NCI-H146 treated with DMSO at 0.1 percent for 48 hours (cell line): ENCODE measurements around the gene ACADSB.
A peak's percentile ranks its signal among the peaks of the same experiment; 100 is the strongest.

Source experiments
- DNase-seq: peaks from one replicate; lab custom pipeline; 2025; ENCODE audit not compliant: unreplicated experiment; lab: John Stamatoyannopoulos, UW

The ACADSB gene

DNA sequence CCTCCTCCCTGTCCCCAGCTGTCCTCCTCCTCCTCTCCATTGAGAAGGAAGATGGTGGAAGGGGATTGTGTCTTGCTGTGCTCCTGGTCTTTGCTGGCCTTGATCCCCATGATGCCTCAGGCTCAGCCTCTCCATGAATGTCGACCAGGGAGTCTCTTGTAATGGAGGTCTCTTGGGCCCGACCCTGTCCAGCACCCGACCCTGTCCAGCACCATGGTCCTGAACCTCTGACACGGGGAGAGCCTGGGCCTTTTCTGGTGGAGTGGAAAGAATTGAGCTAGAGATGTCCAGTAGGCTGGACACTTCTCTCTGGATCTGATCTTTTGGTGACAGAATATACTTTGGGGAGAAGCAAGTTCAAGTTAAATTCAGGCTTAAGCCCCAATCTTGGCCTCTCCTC lies 84.7 kb downstream of the ACADSB start:
- no peak for DNase-seq

DNA sequence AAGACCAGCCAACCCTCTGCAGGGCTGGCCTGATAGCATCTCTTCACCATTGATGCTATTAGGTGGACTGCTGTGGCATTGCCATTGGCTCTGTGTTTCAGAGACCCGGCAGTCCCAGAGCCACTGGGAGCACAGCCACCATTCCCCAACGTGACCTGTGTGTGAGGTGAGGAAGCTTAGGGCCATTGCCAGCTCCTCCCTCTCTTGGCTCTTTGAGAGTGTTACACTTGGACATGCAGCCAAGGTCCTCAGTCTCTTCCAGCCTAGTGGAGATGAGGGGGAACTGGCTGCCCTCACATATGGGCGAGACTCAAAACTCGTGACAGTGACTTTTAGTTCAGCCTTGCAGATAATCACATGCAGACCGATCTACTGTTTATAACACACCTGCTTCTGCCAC lies 87.6 kb downstream of the ACADSB start:
- no peak for DNase-seq

DNA sequence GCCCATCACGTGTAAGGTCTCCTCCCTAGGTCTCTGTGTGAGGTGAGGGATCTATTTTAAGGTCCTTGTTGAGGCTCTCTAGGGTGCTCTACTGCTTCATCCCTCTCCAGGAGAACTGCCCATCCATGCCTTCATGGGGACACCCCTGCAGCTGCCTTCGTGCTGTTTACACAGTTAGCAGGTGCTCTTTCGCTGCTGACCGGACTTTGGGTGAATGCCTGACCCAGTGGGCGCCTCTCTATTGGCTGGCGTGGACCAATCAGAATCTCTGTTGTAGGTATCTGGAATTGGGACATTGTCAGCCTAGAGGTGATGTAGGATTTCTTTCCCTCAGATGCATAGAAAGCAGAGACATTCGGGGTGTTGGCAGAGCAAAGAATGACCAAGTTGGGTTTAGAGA lies 88.2 kb downstream of the ACADSB start:
- peak; percentile 28 for DNase-seq

DNA sequence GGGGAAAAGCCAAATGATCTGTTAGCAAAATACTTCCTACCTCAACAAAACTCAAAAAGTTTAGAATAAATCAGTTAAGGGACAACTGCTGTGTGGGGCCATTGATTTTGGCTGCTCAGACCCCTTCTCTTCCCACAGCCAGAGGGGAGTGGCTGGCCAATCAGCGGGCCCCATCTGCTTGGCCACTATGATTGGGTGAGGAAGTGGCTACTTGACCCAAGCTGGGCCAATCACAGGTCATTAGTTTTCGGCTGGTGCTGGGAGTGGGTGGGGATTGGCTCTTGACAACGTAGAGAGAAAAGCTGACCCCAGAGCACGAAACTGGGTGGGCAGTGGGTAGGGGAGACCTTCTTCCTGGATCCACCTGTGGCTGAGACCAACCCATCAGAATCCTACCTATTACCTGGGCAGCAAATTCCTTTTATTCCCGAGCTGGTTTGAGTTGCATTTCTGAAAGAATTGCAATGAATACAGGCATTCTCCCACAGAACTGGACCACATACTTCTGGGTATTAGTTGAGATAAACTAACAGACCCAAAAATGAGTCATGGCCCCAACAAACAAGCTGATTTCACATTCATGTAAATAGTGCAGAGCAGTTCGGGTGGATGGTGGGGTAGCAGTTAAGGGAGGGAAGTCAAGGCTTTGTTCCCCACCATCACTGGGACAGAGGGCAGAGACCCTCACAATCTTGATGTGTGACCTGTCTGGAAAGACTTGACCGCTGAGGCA lies 91.4 kb downstream of the ACADSB start:
- DNase-seq: no peak

DNA sequence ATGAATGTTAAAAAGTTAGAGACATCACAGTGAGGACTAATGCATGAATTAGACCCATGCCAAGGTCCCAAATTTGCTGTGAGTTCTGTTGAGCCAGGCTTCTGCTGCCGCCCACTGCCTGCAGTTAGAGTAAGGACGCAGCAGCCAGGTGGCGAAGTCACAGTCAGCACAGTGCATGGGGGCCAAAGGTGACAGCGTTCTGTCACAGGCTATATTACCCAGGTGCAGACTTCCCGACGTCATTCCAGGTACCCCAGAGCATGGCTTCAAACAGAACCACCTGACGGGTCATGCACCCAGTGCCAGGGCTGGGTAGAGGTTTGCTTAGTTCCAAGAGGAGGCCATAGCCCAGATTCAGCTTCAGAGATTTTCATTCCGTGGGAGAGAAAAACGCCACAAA lies 93.1 kb downstream of the ACADSB start:
- no peak for DNase-seq

DNA sequence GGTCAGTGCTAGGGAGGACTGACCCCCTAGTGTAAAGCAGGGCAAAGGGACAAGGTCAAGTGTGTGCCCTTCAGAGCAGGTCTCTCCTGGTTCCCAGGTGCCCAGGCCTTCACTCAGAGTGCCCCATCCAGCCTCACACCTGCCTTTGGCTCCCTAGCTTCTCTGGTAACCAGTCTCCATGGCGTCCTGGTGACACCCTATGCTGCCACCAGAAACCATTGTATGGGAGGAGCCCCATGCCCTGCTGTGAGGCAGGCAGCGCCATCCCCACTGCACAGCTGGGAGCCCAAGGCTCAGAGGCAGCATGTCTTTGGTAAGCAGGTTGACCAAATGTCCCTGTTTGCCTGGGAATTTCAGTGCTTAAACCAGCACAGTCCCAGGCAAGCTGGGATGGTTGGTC lies 93.9 kb downstream of the ACADSB start:
- DNase-seq: peak; percentile 50

DNA sequence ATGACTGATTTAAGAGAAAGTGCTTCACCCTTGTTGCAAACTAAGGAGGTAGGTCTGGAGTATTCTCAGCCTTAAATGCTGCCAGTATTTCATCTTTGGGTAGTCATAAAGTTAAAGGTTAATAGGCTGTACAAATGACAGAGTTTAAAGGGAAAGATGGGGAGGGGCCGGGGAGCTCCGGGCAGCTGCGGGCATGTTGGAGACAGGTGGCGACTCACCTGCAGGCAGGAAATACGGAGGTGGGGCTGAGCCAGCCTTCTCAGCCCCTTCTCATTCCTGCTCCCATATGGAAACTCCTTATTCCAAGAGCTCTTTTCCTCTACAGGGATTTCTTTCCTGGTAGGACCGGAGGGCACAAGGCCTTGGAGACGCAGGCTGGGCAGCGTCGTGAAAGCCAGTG lies 95.1 kb downstream of the ACADSB start:
- DNase-seq: peak; percentile 25
